Liver (tissue), 3 donors: Measurements from ENCODE around the gene DDX54.

Experiments
- EGR1 ChIP-seq, 2 donors: IDR thresholded peaks; 2 replicates each; pipeline ENCODE4 v1.6.1; 2016 to 2018; ENCODE audit warnings: antibody characterized with exemption in 2 of 2, low read depth in 2 of 2
- GABPA ChIP-seq, 2 donors: IDR thresholded peaks in 1 of 2; conservative IDR thresholded peaks in 1 of 2; 2 replicates each; pipeline ENCODE4 v1.6.1; 2016; ENCODE audit warnings: antibody characterized with exemption in 2 of 2, mild to moderate bottlenecking in 1 of 2, moderate library complexity in 1 of 2
- RAD21 ChIP-seq, 2 donors: IDR thresholded peaks; 2 replicates each; pipeline ENCODE4 v1.6.1; 2016; ENCODE audit warnings: antibody characterized with exemption in 2 of 2, mild to moderate bottlenecking in 2 of 2
- TAF1 ChIP-seq: conservative IDR thresholded peaks from 2 replicates; pipeline ENCODE4 v1.6.1; 2016; ENCODE audit warnings: antibody characterized with exemption, mild to moderate bottlenecking
- YY1 ChIP-seq: IDR thresholded peaks from 2 replicates; pipeline ENCODE4 v1.6.1; 2016; ENCODE audit warnings: antibody characterized with exemption, mild to moderate bottlenecking
- TF ChIP-seq, protein P1 (sequence below): fragments of 150-350 bp; IDR thresholded peaks from 2 replicates; pipeline ENCODE4 v1.5.1; 2017; ENCODE audit warnings: improper control_type of control experiment, low read depth, low read length; ENCODE audit not compliant: missing input control
- TF ChIP-seq, protein P2 (sequence below): IDR thresholded peaks from 2 replicates; pipeline ENCODE4 v1.6.1; 2016; ENCODE audit warnings: antibody characterized with exemption
- TF ChIP-seq, protein P3 (sequence below): IDR thresholded peaks from 2 replicates; pipeline ENCODE4 v1.6.1; 2016; ENCODE audit warnings: antibody characterized with exemption
- TF ChIP-seq, protein P4 (sequence below): IDR thresholded peaks from 2 replicates; pipeline ENCODE4 v1.6.1; 2016; ENCODE audit warnings: antibody characterized with exemption
- donor health status: healthy.
- donor health status: healthy.

DNA sequence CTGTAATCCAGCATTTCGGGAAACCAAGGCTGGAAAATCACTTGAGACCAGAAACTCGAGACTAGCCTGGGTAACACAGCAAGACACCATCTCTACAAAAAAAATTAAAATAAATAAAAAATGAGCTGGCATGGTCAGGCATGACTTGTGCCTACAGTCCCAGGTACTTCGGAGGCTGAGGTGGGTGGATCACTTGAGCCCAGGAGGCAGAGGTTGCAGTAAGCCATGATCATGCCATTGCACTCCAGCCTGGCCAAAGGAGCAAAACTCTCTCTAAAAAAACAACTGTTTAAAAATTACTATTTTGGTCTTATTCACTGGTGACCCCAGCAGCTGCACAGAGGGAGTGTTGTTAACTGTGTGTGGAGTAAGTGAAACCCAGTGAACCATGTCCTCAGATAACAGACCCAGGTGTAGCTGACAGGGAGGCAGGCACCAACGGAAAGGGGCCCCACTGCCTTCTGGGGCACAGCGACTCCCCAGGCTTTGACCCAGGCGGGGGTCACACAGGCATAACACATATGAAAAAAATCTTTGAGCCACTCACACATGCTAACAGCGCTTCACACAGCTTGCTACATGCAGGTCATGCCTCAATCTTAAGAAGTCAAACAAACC is 12.1 kb downstream of the DDX54 start:
- TF ChIP-seq, protein P1, sequence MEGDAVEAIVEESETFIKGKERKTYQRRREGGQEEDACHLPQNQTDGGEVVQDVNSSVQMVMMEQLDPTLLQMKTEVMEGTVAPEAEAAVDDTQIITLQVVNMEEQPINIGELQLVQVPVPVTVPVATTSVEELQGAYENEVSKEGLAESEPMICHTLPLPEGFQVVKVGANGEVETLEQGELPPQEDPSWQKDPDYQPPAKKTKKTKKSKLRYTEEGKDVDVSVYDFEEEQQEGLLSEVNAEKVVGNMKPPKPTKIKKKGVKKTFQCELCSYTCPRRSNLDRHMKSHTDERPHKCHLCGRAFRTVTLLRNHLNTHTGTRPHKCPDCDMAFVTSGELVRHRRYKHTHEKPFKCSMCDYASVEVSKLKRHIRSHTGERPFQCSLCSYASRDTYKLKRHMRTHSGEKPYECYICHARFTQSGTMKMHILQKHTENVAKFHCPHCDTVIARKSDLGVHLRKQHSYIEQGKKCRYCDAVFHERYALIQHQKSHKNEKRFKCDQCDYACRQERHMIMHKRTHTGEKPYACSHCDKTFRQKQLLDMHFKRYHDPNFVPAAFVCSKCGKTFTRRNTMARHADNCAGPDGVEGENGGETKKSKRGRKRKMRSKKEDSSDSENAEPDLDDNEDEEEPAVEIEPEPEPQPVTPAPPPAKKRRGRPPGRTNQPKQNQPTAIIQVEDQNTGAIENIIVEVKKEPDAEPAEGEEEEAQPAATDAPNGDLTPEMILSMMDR, result no peak
- TF ChIP-seq, protein P2, sequence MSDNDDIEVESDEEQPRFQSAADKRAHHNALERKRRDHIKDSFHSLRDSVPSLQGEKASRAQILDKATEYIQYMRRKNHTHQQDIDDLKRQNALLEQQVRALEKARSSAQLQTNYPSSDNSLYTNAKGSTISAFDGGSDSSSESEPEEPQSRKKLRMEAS, result no peak
- TF ChIP-seq GABPA (IDR thresholded peaks at IDR 0.05 in 1 of 2, conservative IDR thresholded peaks at IDR 0.05 in 1 of 2) (no peak), YY1 (no peak), RAD21 (IDR thresholded peaks at IDR 0.05) (no peak), TAF1 (no peak), EGR1 (IDR thresholded peaks at IDR 0.05; ENCODE audit: low read depth in 2 of 2) (no peak)
- TF ChIP-seq, protein P3, sequence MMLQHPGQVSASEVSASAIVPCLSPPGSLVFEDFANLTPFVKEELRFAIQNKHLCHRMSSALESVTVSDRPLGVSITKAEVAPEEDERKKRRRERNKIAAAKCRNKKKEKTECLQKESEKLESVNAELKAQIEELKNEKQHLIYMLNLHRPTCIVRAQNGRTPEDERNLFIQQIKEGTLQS, result no peak
- TF ChIP-seq, protein P4, sequence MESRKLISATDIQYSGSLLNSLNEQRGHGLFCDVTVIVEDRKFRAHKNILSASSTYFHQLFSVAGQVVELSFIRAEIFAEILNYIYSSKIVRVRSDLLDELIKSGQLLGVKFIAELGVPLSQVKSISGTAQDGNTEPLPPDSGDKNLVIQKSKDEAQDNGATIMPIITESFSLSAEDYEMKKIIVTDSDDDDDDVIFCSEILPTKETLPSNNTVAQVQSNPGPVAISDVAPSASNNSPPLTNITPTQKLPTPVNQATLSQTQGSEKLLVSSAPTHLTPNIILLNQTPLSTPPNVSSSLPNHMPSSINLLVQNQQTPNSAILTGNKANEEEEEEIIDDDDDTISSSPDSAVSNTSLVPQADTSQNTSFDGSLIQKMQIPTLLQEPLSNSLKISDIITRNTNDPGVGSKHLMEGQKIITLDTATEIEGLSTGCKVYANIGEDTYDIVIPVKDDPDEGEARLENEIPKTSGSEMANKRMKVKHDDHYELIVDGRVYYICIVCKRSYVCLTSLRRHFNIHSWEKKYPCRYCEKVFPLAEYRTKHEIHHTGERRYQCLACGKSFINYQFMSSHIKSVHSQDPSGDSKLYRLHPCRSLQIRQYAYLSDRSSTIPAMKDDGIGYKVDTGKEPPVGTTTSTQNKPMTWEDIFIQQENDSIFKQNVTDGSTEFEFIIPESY, result no peak
